WI38 (cell line): ENCODE measurements around the gene DDX10.

Experiments used
- H3K4me3 ChIP-seq: 2 replicates; pipeline ENCODE4 v1.5.1; 2011; ENCODE audit warnings: low read depth, mild to moderate bottlenecking, control low read depth, low read length
- TF ChIP-seq, protein P1 (sequence below): IDR thresholded peaks from 2 replicates; pipeline ENCODE4 v1.5.1; 2012; ENCODE audit warnings: low read depth, mild to moderate bottlenecking, control low read depth, low read length

The DDX10 gene

DNA sequence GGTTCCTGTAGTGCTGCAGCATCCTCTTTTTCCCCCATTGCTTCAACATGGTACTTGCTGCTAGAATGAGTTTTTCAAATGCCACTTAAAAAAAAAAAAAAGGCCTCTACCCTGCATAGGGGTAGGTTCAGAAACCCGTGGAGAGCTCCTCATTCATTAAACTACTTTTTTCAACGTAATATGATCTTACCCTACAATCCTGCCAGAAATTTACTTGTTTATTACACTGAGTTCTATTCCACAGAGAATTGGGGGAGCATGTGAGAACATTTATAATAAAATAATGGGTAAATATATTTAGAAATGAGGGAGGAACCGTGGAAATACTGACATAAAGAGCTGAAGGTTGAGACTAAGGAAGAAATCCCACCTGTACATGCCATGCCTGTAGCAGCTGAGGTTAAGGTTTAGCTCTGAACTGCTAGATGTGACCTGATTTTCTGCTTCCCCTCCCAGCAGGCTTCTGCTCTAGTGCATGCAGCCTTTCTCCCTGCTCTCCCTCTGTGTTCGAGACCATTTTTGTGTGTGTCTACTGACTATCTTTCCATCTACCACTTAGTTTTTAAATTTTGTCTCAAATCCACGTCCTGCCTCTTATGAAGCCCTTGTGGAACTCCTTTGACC lies 225.7 kb downstream of the DDX10 start:
- TF ChIP-seq, protein P1, sequence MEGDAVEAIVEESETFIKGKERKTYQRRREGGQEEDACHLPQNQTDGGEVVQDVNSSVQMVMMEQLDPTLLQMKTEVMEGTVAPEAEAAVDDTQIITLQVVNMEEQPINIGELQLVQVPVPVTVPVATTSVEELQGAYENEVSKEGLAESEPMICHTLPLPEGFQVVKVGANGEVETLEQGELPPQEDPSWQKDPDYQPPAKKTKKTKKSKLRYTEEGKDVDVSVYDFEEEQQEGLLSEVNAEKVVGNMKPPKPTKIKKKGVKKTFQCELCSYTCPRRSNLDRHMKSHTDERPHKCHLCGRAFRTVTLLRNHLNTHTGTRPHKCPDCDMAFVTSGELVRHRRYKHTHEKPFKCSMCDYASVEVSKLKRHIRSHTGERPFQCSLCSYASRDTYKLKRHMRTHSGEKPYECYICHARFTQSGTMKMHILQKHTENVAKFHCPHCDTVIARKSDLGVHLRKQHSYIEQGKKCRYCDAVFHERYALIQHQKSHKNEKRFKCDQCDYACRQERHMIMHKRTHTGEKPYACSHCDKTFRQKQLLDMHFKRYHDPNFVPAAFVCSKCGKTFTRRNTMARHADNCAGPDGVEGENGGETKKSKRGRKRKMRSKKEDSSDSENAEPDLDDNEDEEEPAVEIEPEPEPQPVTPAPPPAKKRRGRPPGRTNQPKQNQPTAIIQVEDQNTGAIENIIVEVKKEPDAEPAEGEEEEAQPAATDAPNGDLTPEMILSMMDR: no peak

DNA sequence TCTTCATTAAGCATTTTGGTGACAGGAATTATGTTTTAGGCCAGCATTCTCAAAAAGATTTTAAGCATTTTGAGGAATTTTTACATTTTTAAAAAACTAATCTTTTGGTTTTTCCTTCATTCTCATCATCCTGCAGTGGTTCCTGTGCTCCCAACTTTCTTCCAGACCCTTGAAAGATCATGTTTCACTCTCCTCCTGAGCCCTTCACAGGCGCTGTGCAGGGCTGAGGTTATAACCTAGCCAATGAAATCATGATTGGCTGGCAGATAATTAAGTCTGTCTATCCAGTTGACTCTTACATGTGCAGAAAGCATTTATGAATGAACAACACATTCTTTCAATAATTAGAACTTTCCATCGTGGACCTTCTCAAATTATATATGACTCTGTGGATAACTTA lies 226.3 kb downstream of the DDX10 start:
- TF ChIP-seq, protein P1: no peak
- H3K4me3 ChIP-seq: no peak overlapping the region

More for the DNA sequence above, 225.7 kb downstream of the DDX10 start:
- no peak overlapping the region for H3K4me3 ChIP-seq

DNA sequence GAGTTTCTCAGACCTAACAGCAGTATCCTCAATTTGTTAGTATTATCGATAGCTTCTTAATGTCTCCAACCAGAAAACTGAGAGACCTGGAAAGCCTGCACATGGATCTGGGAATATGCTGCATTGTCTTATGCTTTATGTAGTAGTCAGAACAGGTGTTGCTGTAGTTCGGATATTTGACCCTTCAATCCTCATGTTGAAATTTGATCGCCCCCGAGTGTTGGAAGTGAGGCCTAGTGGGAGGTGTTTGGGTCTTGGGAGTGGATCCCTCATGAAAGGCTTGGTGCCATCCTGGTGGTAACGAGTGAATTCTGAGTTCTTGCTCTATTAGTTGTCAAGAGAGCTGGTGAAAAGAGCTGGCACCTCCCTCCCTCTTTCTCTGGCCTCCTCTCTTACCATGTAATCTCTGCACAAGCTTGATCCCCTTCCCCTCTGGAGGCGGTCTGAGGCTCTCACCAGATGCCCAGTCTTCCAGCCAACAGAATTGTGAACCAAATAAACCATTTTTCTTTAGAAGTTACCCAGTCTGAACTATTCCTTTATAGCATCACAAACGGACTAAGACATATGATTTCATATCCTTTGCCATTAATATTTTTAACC lies 227.1 kb downstream of the DDX10 start:
- TF ChIP-seq, protein P1: no peak
- no peak overlapping the region for H3K4me3 ChIP-seq

DNA sequence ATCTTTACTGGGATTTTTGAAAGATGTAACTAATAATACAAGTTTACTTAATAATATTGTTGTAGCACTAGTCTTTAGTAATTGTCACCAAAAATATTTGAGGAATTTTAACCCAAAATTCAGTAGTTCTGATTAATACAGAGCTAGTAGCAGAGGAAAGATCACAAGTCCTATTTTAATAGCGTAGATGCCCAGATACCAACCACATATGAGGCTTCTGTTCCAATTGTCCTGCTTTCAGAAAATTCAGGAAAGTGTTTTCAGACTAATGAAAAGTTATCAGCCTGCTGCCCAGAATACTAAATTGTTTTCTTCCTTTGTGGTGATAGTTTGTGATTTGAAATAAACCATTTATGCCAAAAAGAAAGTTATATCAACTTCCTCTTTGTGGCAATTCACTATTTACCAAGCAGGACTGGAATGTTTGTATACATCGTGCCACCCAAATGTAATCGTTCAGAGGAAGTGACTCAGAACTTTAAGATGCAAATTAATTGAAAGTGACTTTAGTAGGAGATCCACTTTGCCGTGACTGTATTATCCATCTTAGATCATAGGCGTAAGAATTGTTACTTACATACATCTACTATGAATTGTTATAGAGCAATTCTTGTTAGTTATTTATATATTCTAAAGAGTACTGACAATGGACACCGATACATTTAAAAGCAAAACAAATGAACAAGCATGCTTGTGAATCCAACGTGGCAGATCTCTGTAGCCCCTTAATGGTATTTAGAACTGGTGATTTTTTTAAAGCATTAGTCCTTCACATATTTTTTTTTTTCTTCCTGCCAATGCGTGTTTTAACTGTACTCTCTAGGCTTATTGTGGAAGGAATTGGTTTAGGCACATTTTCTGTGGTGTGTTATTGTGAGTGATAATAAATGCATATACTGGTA lies 231.0 kb downstream of the DDX10 start:
- TF ChIP-seq, protein P1: no peak
- no peak overlapping the region for H3K4me3 ChIP-seq

GRCh38 chr11:108897071-108897481 lies 232.2 kb downstream of the DDX10 start:
- TF ChIP-seq, protein P1: no peak
- no peak overlapping the region for H3K4me3 ChIP-seq

DNA sequence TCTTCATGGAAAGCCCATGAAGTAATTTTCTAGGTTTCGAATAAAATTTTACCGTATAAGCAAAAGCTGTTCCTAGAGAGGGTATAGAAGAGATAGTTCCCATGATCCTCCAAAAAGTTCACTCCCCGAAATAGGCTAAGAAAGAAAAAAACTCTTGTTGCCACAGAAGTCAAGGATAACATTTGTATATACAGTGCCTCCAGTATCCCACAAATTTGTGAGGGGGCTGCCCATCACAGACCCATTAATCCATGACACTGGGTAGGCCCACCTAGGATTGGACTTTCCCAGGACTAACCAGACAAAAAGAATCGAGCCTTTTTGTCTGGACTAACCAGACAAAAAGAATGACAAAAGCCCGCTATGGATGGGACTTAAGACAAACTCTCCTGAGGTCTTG lies 233.0 kb downstream of the DDX10 start:
- TF ChIP-seq, protein P1: no peak
- H3K4me3 ChIP-seq: no peak overlapping the region

DNA sequence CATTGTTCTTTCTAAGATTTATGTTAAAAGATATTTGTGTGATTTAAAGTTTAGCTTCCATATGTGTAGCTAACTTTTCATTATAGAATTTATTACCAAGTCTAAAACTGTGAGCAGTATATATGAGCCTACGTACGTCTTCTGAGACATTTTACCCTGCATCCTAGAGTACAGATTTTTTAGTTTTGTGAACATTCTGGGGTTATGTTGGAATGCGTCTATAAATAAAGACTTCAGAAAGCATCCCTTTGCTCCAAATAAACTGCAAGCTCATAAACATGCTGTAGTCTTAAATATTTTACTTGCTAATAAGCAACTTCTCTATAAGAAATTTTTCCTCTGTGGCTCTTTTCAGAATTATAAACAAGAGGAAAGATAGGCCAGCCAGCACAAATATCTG lies 236.5 kb downstream of the DDX10 start:
- H3K4me3 ChIP-seq: no peak overlapping the region
- TF ChIP-seq, protein P1: no peak
